ENCODE measurements around the gene C1QTNF3.

DNA sequence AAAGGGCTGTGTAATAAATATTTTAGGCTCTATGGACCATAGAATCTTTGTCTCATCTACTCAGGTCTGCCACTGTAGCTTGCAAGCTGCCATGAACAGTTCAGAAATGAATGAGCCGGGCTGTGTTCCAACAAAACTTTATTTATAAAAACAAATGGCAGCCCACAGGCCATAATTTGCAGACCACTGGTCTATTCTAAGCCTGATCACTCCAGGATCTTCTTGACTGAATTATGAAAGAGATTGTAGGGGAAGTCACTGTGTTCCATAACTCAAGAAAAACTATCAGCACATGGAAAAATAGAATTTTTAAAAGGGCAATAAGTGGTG lies 11.4 kb upstream of the C1QTNF3 start:
- TF ChIP-seq POLR2A (IDR thresholded peaks at IDR 0.05; ENCODE audit: low read depth, low read length) (no peak), POLR2AphosphoS5 (IDR thresholded peaks at IDR 0.05; ENCODE audit: insufficient read depth, low read depth, low read length) (no peak)
